ENCODE data around the gene ZNF263. TPM values are rescaled to one million over a fixed set of nuclear protein-coding genes. Genes with fewer than 3 reads are reported as not detected.

ZNF263 gene
- total and polyA plus RNA-seq, 9 of the 15 experiments (the other 6 are each of a cell fraction or from before 2014, with no cell fraction given) = 4.6 to 48.3 (median 31.8) TPM

GRCh38 chr16:3249451-3249850, 33.8 kb upstream of the ZNF263 start:
- intact Hi-C loops (cut with micrococcal nuclease) (no loop called here), in situ Hi-C loops (cut with MboI) (no loop called here)
- BruUV-seq (replicated peaks) = no TSS peak
- Histone ChIP-seq H3K4me2 (ENCODE audit: insufficient read depth, low read length) (no peak overlapping the region), H3K4me3 (no peak overlapping the region), H4K20me1 (replicated peaks; ENCODE audit: control insufficient read depth, insufficient read depth, low read length) (no peaks in the 10 kb centered on the region), H3K79me2 (ENCODE audit: control insufficient read depth, insufficient read depth, low read length) (no peaks in the 10 kb centered on the region), H3K36me3 (ENCODE audit: control insufficient read depth, insufficient read depth, low read length) (no peaks in the 10 kb centered on the region), H3K27ac (ENCODE audit: extremely low read depth, low read depth, low read length) (no peak overlapping the region), H3K4me1 (replicated peaks in 1 of 2; ENCODE audit: control insufficient read depth in 2 of 2, insufficient read depth in 2 of 2, low read length in 2 of 2) (peaks cover 0 to 9% of the 10 kb centered on the region in 2 experiments; a peak in 1 of 5 replicates), H2AFZ (ENCODE audit: low read depth, low read length) (no peak overlapping the region), H3K27me3 (ENCODE audit: control insufficient read depth in 2 of 2, insufficient read depth in 2 of 2, low read length in 2 of 2) (peaks cover 12 to 61% of the 10 kb centered on the region in 2 experiments), H3K9me3 (replicated peaks; ENCODE audit: control insufficient read depth, insufficient read depth, low read depth, low read length) (no peaks in the 10 kb centered on the region), H3K9me1 (ENCODE audit: control insufficient read depth, insufficient read depth, low read length) (no peaks in the 10 kb centered on the region), H3K9ac (ENCODE audit: insufficient read depth in 1 of 2, low read depth in 2 of 2, low read length in 2 of 2) (no peak overlapping the region)
- TF ChIP-seq ZNF134 (CRISPR knock-in tag; conservative IDR thresholded peaks at IDR 0.05) = no peak
- no peak for TF ChIP-seq ZNF655 (CRISPR knock-in tag; IDR thresholded peaks at IDR 0.05)
- TF ChIP-seq HES1 (IDR thresholded peaks at IDR 0.05; ENCODE audit: low read depth) = no peak
- TF ChIP-seq SMARCC2 (IDR thresholded peaks at IDR 0.05; ENCODE audit: low read depth) = no peak
- no peak for TF ChIP-seq STAT6 (CRISPR knock-in tag; IDR thresholded peaks at IDR 0.05)
- TF ChIP-seq RBM39 (optimal IDR thresholded peaks at IDR 0.05; ENCODE audit: low read depth, low read length) = no peak
- POLR2A ChIA-PET = interaction anchor here (0.7 kb wide), 1 partner anchor 9 kb away, joined by 3 read pairs; no protein-coding TSS in a partner anchor
- ATAC-seq (no peak), DNase-seq (ENCODE audit: extremely low read depth in 1 of 4, low spot score in 3 of 4) (no peak), FAIRE-seq (no peak)
- CTCF ChIA-PET (ENCODE audit: low intra/inter-chr PET ratio) = no interaction called here
- 6% methylated on average over 14 of the region's 14 CpGs for WGBS (ENCODE audit: insufficient coverage, low coverage, missing lambda C conversion rate)
